ENCODE results near the gene ZBTB21. TPM values are rescaled to one million over a fixed set of nuclear protein-coding genes. Genes with fewer than 3 reads are reported as not detected.

Gene ZBTB21
- total and polyA plus RNA-seq, 2 experiments from 2014 or later: 10.0 to 11.0 TPM

DNA sequence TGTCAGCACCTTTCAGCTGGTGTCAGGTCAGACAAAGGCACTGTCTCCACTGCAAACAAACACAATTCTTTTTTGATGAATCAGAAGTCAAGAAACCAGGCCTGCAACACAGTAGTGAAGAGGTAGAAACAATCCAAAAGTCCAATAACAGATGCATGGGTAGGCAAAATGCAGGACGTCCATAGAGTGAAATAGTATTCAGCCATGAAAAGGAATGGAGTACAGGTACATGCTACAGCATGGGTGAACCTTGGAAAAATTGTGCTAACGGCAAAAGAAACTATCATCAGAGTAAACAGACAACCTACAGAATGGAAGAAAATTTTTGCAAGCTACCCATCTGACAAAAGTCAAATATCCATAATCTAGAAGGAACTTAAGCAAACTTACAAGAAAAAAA is 26.2 kb upstream of the ZBTB21 start:
- Histone ChIP-seq H4K20me1 (replicated peaks; ENCODE audit: insufficient read depth) (no peaks in the 10 kb centered on the region), H2AFZ (no peak overlapping the region)
- peaks cover 3% of the 10 kb centered on the region for H3K9me3 Mint-ChIP-seq

More for the DNA sequence above, 26.2 kb upstream of the ZBTB21 start:
- Histone ChIP-seq H3F3A (replicated peaks; ENCODE audit: low read depth) (no peaks in the 10 kb centered on the region), H3K4me3 (no peak overlapping the region), H3K27ac (ENCODE audit: low read depth) (no peak overlapping the region), H3K4me1 (ENCODE audit: insufficient read depth) (no peaks in the 10 kb centered on the region), H3K9me2 (ENCODE audit: insufficient read depth) (no peaks in the 10 kb centered on the region), H3K36me3 (ENCODE audit: insufficient read depth) (no peaks in the 10 kb centered on the region), H3K4me2 (no peak overlapping the region), H3K79me2 (replicated peaks; ENCODE audit: insufficient read depth) (no peaks in the 10 kb centered on the region), H3K27me3 (ENCODE audit: insufficient read depth) (no peaks in the 10 kb centered on the region)
- H3K27me3 Mint-ChIP-seq (ENCODE audit: insufficient read depth, low read depth, poor library complexity): peaks cover 19% of the 10 kb centered on the region
- ATAC-seq (no peak), DNase-seq (ENCODE audit: low spot score) (no peak)
- no peaks in the 10 kb centered on the region; the same call in 2 of the 3 replicates for H3K4me1 Mint-ChIP-seq
- no peak for TF ChIP-seq EZH2phosphoT487 (IDR thresholded peaks at IDR 0.05; ENCODE audit: unreplicated experiment)
- TF ChIP-seq, protein P1, sequence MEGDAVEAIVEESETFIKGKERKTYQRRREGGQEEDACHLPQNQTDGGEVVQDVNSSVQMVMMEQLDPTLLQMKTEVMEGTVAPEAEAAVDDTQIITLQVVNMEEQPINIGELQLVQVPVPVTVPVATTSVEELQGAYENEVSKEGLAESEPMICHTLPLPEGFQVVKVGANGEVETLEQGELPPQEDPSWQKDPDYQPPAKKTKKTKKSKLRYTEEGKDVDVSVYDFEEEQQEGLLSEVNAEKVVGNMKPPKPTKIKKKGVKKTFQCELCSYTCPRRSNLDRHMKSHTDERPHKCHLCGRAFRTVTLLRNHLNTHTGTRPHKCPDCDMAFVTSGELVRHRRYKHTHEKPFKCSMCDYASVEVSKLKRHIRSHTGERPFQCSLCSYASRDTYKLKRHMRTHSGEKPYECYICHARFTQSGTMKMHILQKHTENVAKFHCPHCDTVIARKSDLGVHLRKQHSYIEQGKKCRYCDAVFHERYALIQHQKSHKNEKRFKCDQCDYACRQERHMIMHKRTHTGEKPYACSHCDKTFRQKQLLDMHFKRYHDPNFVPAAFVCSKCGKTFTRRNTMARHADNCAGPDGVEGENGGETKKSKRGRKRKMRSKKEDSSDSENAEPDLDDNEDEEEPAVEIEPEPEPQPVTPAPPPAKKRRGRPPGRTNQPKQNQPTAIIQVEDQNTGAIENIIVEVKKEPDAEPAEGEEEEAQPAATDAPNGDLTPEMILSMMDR (conservative IDR thresholded peaks at IDR 0.05; ENCODE audit: low read depth in 2 of 2): no peak
- TF ChIP-seq ETS1 (IDR thresholded peaks at IDR 0.05): no peak
- no peak for TF ChIP-seq STAT1 (IDR thresholded peaks at IDR 0.05; ENCODE audit: unreplicated experiment)
- TF ChIP-seq CREB1 (CRISPR knock-in tag; IDR thresholded peaks at IDR 0.05; ENCODE audit: low read depth): no peak
- TF ChIP-seq ZNF331 (CRISPR knock-in tag; IDR thresholded peaks at IDR 0.05; ENCODE audit: low read depth): no peak
- no peak for TF ChIP-seq ZNF462 (CRISPR knock-in tag; IDR thresholded peaks at IDR 0.05)
- TF ChIP-seq REST (IDR thresholded peaks at IDR 0.05; ENCODE audit: unreplicated experiment): no peak
- no peak for TF ChIP-seq NANOG (IDR thresholded peaks at IDR 0.05; ENCODE audit: borderline replicate concordance)
- TF ChIP-seq POLR2AphosphoS5 (IDR thresholded peaks at IDR 0.05; ENCODE audit: low read depth): no peak
- no peak for TF ChIP-seq ZNF114 (CRISPR knock-in tag; IDR thresholded peaks at IDR 0.05)
- TF ChIP-seq EZH2 (IDR thresholded peaks at IDR 0.05; ENCODE audit: low read depth, unreplicated experiment): no peak
- no peak for TF ChIP-seq JUNB (IDR thresholded peaks at IDR 0.05; ENCODE audit: unreplicated experiment)
- no peaks in the 10 kb centered on the region for H3K36me3 Mint-ChIP-seq (ENCODE audit: low read depth)
- H3K27ac Mint-ChIP-seq: no peak overlapping the region
- no peak overlapping the region for H3K4me3 Mint-ChIP-seq
